Measurements from ENCODE around the gene VTI1A.

The VTI1A gene

DNA sequence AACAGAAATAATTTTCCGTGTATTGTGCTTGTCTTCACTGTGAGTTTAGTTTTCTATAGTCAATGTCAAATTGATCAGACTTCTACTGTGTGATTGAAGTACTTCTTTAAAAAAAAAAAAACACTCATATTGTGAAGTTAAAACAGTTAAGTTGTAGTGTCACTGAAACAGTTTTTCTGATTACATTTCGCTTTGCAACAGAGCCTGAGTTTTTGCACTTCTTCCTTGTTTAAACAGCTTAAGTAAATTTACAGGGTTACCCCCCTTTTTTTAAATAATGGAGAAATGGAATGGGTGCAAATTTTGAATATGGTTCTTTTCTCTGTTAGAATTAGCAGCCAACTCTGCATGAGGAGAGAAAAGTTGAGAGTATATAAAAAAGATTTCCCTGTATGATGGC is 117.3 kb downstream of the VTI1A start:
- no peaks in the 10 kb centered on the region for H3K9me3 ChIP-seq (ENCODE audit: low read depth, low read length)
- no peak for TF ChIP-seq POLR2AphosphoS5 (IDR thresholded peaks at IDR 0.05; ENCODE audit: borderline replicate concordance, low read depth, low read length)
- TF ChIP-seq FOXP2 (optimal IDR thresholded peaks at IDR 0.05; ENCODE audit: control extremely low read depth, extremely low read length, insufficient read depth): no peak
- TF ChIP-seq EZH2 (IDR thresholded peaks at IDR 0.05): no peak
- H3K36me3 ChIP-seq (ENCODE audit: insufficient read depth, low read length): no peaks in the 10 kb centered on the region
- no peak for DNase-seq (ENCODE audit: low read depth, low spot score)
- no peak overlapping the region for H3K27ac ChIP-seq
- no peak overlapping the region for H3K9ac ChIP-seq (ENCODE audit: insufficient read length)
- no peak overlapping the region for H3K4me3 ChIP-seq

DNA sequence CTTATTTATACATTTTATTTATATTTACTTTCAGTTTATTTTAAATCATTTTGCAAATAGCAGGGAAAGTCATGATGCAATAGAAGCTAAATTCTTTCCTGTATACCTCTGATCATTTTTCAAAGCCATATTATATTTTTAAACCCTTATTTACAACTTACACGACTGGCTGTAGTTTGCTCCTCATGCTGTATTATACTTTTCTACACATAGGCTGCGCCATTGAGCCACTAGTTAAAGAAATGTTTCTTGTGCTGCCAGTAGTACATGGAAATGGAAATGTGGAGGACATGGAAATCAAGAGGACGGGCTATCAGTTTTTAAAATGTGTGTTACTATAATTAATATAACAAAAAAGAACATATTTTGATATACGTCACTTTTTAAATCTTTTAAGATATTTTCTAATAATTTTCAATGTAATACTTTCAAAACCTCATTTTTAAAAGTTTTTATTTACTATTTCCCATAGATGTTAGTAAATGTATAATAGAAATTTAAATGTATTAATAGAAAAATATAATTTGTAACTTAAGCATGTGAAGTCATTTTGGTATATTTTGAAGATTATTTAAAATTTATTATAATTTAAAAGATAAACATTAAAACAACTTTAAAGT is 118.5 kb downstream of the VTI1A start:
- no peak overlapping the region for H3K4me3 ChIP-seq
- H3K27ac ChIP-seq: no peak overlapping the region
- H3K9ac ChIP-seq (ENCODE audit: insufficient read length): no peak overlapping the region
- TF ChIP-seq POLR2AphosphoS5 (IDR thresholded peaks at IDR 0.05; ENCODE audit: borderline replicate concordance, low read depth, low read length): no peak
- TF ChIP-seq FOXP2 (optimal IDR thresholded peaks at IDR 0.05; ENCODE audit: control extremely low read depth, extremely low read length, insufficient read depth): no peak
- TF ChIP-seq EZH2 (IDR thresholded peaks at IDR 0.05): no peak
- peak; percentile 20 for DNase-seq (ENCODE audit: low read depth, low spot score)
- H3K9me3 ChIP-seq (ENCODE audit: low read depth, low read length): no peaks in the 10 kb centered on the region
- H3K36me3 ChIP-seq (ENCODE audit: insufficient read depth, low read length): no peaks in the 10 kb centered on the region

DNA sequence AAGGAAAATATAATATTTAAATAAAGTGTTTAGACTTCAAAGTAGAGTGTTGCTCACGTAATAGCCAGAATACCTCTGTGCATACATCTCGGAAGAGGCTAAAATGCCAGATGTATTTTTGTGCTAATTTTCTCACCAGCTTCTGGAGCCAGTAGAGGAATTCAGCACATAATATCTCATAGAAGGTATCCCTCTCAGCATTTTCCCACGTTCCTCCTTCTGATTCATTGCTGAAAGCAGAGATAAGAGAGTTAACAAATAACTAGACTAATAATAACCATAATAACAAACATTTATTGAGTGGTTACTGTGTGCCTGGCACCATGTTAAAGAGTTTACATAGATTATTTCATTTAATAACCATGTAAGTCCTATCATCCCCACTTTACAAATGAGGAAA is 123.6 kb downstream of the VTI1A start:
- no peak overlapping the region for H3K9ac ChIP-seq (ENCODE audit: insufficient read length)
- DNase-seq (ENCODE audit: low read depth, low spot score): no peak
- no peaks in the 10 kb centered on the region for H3K9me3 ChIP-seq (ENCODE audit: low read depth, low read length)
- no peaks in the 10 kb centered on the region for H3K36me3 ChIP-seq (ENCODE audit: insufficient read depth, low read length)
- H3K27ac ChIP-seq: no peak overlapping the region
- TF ChIP-seq POLR2AphosphoS5 (IDR thresholded peaks at IDR 0.05; ENCODE audit: borderline replicate concordance, low read depth, low read length): no peak
- TF ChIP-seq FOXP2 (optimal IDR thresholded peaks at IDR 0.05; ENCODE audit: control extremely low read depth, extremely low read length, insufficient read depth): no peak
- TF ChIP-seq EZH2 (IDR thresholded peaks at IDR 0.05): no peak
- no peak overlapping the region for H3K4me3 ChIP-seq

DNA sequence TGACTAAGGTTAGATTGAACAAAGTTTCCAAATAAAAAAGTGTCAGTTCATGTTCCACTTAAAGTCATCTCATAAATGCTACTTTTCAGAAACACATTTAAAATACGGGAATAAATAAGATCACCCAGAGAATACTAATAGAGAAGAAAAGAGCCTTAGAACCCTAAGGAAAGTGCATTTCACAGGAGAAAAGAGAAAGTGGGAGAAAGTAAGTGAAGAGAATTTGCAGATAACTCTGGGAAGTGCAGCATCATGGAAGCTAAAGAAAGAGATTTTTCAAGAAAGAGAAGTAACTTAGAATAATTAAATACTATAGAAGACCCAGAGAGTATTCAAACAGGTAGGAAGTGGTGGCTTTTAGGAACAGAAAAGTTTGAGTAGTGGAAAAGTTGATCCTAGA is 132.6 kb downstream of the VTI1A start:
- H3K9ac ChIP-seq (ENCODE audit: insufficient read length): no peak overlapping the region
- no peak for DNase-seq (ENCODE audit: low read depth, low spot score)
- no peaks in the 10 kb centered on the region for H3K36me3 ChIP-seq (ENCODE audit: insufficient read depth, low read length)
- TF ChIP-seq FOXP2 (optimal IDR thresholded peaks at IDR 0.05; ENCODE audit: control extremely low read depth, extremely low read length, insufficient read depth): no peak
- TF ChIP-seq EZH2 (IDR thresholded peaks at IDR 0.05): no peak
- TF ChIP-seq POLR2AphosphoS5 (IDR thresholded peaks at IDR 0.05; ENCODE audit: borderline replicate concordance, low read depth, low read length): no peak
- H3K4me3 ChIP-seq: no peak overlapping the region
- no peak overlapping the region for H3K27ac ChIP-seq
- no peaks in the 10 kb centered on the region for H3K9me3 ChIP-seq (ENCODE audit: low read depth, low read length)

DNA sequence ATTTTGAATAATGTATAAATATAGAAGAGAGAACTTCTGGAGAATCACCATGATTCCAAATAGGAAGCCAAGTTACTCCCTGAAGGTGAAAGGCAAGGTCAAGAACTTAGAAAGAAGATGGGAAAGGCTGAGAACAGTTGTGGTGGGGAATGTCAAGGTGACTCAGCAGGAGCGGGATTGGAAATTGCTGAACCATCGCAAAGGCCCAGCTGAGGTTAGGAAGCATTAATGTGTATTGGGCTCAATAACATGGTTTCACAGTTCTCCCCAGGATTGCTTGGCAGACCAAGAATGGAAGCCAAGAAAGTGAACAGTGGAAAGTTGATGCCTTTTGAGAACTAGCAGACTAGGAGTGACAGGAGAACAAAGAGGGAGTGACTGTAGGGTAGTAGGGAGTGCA is 133.3 kb downstream of the VTI1A start:
- no peaks in the 10 kb centered on the region for H3K9me3 ChIP-seq (ENCODE audit: low read depth, low read length)
- no peak for TF ChIP-seq EZH2 (IDR thresholded peaks at IDR 0.05)
- TF ChIP-seq FOXP2 (optimal IDR thresholded peaks at IDR 0.05; ENCODE audit: control extremely low read depth, extremely low read length, insufficient read depth): no peak
- TF ChIP-seq POLR2AphosphoS5 (IDR thresholded peaks at IDR 0.05; ENCODE audit: borderline replicate concordance, low read depth, low read length): no peak
- H3K4me3 ChIP-seq: no peak overlapping the region
- DNase-seq (ENCODE audit: low read depth, low spot score): no peak
- no peak overlapping the region for H3K27ac ChIP-seq
- H3K36me3 ChIP-seq (ENCODE audit: insufficient read depth, low read length): no peaks in the 10 kb centered on the region
- H3K9ac ChIP-seq (ENCODE audit: insufficient read length): no peak overlapping the region

DNA sequence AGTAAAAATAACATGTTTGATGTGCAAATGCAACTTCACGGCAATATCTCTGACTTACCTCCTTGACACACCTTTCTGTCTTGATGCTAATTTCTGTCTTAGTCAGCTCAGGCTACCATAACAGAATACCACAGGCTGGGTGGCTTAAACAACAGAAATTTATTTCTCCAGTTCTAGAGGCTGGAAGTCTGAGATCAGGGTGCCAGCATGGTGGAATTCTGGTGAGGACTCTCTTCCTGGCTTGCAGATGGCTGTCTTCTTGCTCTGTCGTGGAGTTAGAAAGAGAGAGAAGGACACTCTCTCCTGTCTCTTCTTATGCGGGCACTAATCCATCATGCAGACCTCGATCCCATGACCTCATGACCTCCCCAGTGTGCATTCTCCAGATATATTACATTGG is 134.9 kb downstream of the VTI1A start:
- TF ChIP-seq POLR2AphosphoS5 (IDR thresholded peaks at IDR 0.05; ENCODE audit: borderline replicate concordance, low read depth, low read length) (no peak), FOXP2 (optimal IDR thresholded peaks at IDR 0.05; ENCODE audit: control extremely low read depth, extremely low read length, insufficient read depth) (no peak), EZH2 (IDR thresholded peaks at IDR 0.05) (no peak)
- Histone ChIP-seq H3K9me3 (ENCODE audit: low read depth, low read length) (no peaks in the 10 kb centered on the region), H3K9ac (ENCODE audit: insufficient read length) (no peak overlapping the region)

DNA sequence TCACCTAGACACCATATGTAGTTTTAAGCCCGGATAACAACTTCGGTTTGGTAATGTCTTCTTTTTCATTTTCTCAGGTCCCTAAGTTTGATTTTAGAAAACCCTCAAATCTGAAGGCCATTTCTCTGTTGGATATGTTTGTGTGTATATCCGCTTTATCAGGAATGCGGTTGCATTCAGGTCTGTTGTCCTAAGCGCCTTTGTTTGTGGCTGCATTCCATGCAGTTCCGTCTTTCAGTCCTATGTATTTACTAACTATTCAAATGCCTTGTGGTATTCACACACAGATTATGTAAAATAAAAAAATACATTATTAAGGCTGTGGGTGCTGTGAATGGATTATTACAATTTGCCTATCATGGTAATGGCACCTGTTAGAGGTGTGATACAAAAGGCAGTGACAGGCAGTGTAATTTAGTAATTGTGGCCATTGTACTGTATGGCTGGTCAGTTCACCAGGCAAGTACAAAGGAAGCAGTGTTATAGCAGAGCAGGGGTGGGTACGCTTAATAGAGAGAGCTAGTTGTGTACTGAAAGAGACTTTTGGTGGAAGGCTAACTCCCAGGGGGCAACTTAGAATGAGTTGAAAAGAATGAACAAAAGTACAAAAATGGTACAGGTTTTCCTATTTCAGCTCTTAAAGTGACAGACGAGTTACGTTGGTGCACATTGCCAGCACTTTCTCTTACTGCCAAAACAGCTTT is 136.4 kb downstream of the VTI1A start:
- H3K4me3 ChIP-seq: no peak overlapping the region
- no peak overlapping the region for H3K9ac ChIP-seq (ENCODE audit: insufficient read length)
- DNase-seq (ENCODE audit: low read depth, low spot score): no peak
- no peak overlapping the region for H3K27ac ChIP-seq
- no peak for TF ChIP-seq EZH2 (IDR thresholded peaks at IDR 0.05)
- H3K9me3 ChIP-seq (ENCODE audit: low read depth, low read length): no peaks in the 10 kb centered on the region
- H3K36me3 ChIP-seq (ENCODE audit: insufficient read depth, low read length): no peaks in the 10 kb centered on the region

More for the DNA sequence above, 134.9 kb downstream of the VTI1A start:
- no peaks in the 10 kb centered on the region for H3K36me3 ChIP-seq (ENCODE audit: insufficient read depth, low read length)
- H3K27ac ChIP-seq: no peak overlapping the region
- H3K4me3 ChIP-seq: no peak overlapping the region
- DNase-seq (ENCODE audit: low read depth, low spot score): no peak

DNA sequence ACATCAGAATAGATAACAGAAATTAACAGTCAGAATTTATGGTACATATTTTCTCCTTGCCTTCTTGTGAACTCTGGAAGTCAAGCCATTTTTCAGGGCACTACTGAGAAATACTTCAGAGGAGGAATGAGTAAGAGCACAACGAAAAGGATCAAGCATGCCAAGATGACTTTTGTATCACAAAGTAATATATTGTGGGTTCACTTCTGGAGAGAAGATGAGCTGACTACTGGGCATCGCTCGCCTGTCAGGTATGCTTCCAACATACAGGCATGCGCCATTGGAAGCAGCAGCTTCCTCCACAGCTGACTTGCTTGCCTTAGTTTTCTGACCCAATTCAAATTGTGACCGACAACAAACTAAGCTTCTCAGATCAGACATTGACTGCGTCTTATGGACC is 137.3 kb downstream of the VTI1A start:
- H3K36me3 ChIP-seq (ENCODE audit: insufficient read depth, low read length): no peaks in the 10 kb centered on the region
- TF ChIP-seq FOXP2 (optimal IDR thresholded peaks at IDR 0.05; ENCODE audit: control extremely low read depth, extremely low read length, insufficient read depth) (no peak), EZH2 (IDR thresholded peaks at IDR 0.05) (no peak), POLR2AphosphoS5 (IDR thresholded peaks at IDR 0.05; ENCODE audit: borderline replicate concordance, low read depth, low read length) (no peak)
- H3K9ac ChIP-seq (ENCODE audit: insufficient read length): no peak overlapping the region
- no peak for DNase-seq (ENCODE audit: low read depth, low spot score)
- H3K4me3 ChIP-seq: no peak overlapping the region
- no peak overlapping the region for H3K27ac ChIP-seq
- H3K9me3 ChIP-seq (ENCODE audit: low read depth, low read length): no peaks in the 10 kb centered on the region

DNA sequence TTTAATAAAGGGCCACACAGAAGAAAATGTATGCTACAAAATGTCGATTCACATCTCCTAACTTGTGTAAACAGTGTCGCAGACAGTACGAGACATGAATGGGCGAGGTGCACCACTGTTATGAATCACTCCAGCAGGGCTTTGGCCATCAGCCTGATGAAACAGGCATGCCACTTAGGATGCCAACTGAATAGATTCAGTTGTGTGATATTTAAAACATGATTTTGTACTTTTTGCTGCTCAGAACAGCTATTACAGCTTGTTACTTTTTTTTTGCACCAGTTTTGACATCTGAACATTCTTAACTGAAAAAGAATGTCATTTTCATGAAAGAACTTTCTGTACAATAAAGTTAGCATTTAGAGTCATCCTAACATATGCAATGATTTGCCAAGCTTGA is 138.1 kb downstream of the VTI1A start:
- H3K4me3 ChIP-seq: no peak overlapping the region
- TF ChIP-seq FOXP2 (optimal IDR thresholded peaks at IDR 0.05; ENCODE audit: control extremely low read depth, extremely low read length, insufficient read depth): no peak
- TF ChIP-seq EZH2 (IDR thresholded peaks at IDR 0.05): no peak
- no peak for TF ChIP-seq POLR2AphosphoS5 (IDR thresholded peaks at IDR 0.05; ENCODE audit: borderline replicate concordance, low read depth, low read length)
- H3K9ac ChIP-seq (ENCODE audit: insufficient read length): no peak overlapping the region
- DNase-seq (ENCODE audit: low read depth, low spot score): no peak
- H3K9me3 ChIP-seq (ENCODE audit: low read depth, low read length): no peaks in the 10 kb centered on the region
- H3K27ac ChIP-seq: no peak overlapping the region
- H3K36me3 ChIP-seq (ENCODE audit: insufficient read depth, low read length): no peaks in the 10 kb centered on the region

All from SK-N-MC (cell line).